Activated T-helper 2 cell treated with anti-CD3 and anti-CD28 coated beads, Interferon-gamma antibody, Interleukin-2, Interleukin-4, amounts not matched to agents 10 μg/mL and 5 μg/mL and 100 μg/mL, durations not matched to agents 14 hours and 24 hours and 36 hours (primary cell): ENCODE measurements around the gene TESK1. TPM values are rescaled to one million over a fixed set of nuclear protein-coding genes. Genes with fewer than 3 reads are reported as not detected.

Experiments
- DNase-seq: peaks from one replicate; pipeline ENCODE4 v3.0.0; 2021; ENCODE audit warnings: low spot score
- H3K27ac Mint-ChIP-seq: one replicate; pipeline ENCODE4 v1.8.0; 2021; ENCODE audit warnings: mixed read lengths
- H3K27me3 Mint-ChIP-seq: one replicate; pipeline ENCODE4 v1.8.0; 2021; ENCODE audit warnings: low read depth, mixed read lengths
- H3K36me3 Mint-ChIP-seq: one replicate; pipeline ENCODE4 v1.8.0; 2021; ENCODE audit warnings: low read depth, mixed read lengths
- H3K4me1 Mint-ChIP-seq: one replicate; pipeline ENCODE4 v1.8.0; 2021; ENCODE audit warnings: low read depth, mixed read lengths
- H3K4me3 Mint-ChIP-seq: one replicate; pipeline ENCODE4 v1.8.0; 2021; ENCODE audit warnings: low read depth, mild to moderate bottlenecking, moderate library complexity, mixed read lengths
- H3K9me3 Mint-ChIP-seq: one replicate; pipeline ENCODE4 v1.8.0; 2021; ENCODE audit warnings: mixed read lengths
- intact Hi-C: fragments of 100-400 bp; cut with micrococcal nuclease; formaldehyde crosslinking; loops from one replicate; pipeline ENCODE4 v1.15.1; 2023
- total RNA-seq: library from RNA; stranded (reverse); gene quantifications from 2 replicates; pipeline ENCODE4 v1.2.3, GENCODE V29; 2022

Gene TESK1
- 44.5 and 48.0 TPM in 2 replicates for total RNA-seq

DNA sequence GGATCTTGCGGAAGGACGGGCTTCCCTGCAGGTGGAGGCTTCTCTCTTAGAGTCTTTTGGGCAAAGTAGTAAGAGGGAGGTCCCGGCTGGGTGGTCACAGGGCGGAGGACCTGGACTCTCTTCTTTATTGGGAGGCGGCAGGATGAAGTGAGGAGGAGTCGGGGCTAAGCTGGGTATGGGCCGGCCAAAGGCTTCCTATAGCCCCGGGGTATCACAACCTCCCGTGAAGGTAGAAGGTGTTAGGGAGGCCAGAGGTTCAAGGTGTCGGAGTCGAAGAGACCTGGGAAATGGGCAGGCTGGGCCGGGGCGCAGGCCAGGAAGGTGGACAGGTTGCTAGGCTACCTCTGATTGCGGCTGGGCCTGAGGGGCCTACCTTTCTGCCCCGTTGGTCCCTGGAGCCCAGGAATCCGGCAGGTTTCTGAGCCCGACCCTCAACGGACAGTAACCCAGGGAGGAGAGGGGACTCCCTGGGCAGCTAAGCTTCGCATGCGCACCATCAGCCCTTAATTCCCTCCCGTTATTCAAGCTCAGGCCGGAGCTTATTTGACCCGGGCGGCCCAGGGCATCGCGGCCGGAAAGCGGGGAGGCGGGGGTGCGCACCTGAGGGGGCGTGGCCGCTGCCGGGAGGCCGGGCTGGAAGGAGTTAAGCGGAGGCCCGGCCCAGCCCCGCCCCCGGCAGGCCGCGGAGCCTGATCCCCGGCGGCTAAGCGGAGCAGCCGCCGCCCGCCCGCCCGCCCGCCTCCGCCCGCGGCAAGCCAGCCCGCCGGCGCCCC, at the start of gene TESK1:
Gene TESK1, plus strand, starts transcription at position 685 of the 773 bp plus-strand sequence. CDS start 358 bp downstream, outside the sequence.
- intact Hi-C loops, result loop anchor here (1.0 to 10.0 kb wide), 9 partner anchors 15 to 490 kb away; partner anchors contain the start of genes CCDC107, CREB3, GBA2 and HINT2
- peaks cover 32% of the 10 kb centered on the region for H3K4me1 Mint-ChIP-seq
- no peaks in the 10 kb centered on the region for H3K27me3 Mint-ChIP-seq

GRCh38 chr9:35555881-35556280, 49.2 kb upstream of the TESK1 start:
- no peak for DNase-seq
- H3K27me3 Mint-ChIP-seq, result no peaks in the 10 kb centered on the region
- intact Hi-C loops, result no loop called here
- H3K4me1 Mint-ChIP-seq, result no peaks in the 10 kb centered on the region
- H3K9me3 Mint-ChIP-seq, result no peaks in the 10 kb centered on the region
- no peaks in the 10 kb centered on the region for H3K36me3 Mint-ChIP-seq
- no peak overlapping the region for H3K27ac Mint-ChIP-seq
- no peak overlapping the region for H3K4me3 Mint-ChIP-seq

More for the DNA sequence above, at the start of gene TESK1:
- H3K4me3 Mint-ChIP-seq, result peak within 1 kb of the TSS; percentile 84
- H3K36me3 Mint-ChIP-seq, result peaks cover 24% of the 10 kb centered on the region
- H3K9me3 Mint-ChIP-seq, result no peaks in the 10 kb centered on the region
- H3K27ac Mint-ChIP-seq, result peak within 1 kb of the TSS; percentile 93
- peak; percentile 81 for DNase-seq

- no peaks in the 10 kb centered on the region for H3K36me3 Mint-ChIP-seq
- H3K4me3 Mint-ChIP-seq, result no peak overlapping the region
- H3K9me3 Mint-ChIP-seq, result no peaks in the 10 kb centered on the region
- no peak for DNase-seq
- no peaks in the 10 kb centered on the region for H3K4me1 Mint-ChIP-seq
- H3K27me3 Mint-ChIP-seq, result no peaks in the 10 kb centered on the region
- no peak overlapping the region for H3K27ac Mint-ChIP-seq
- intact Hi-C loops, result no loop called here
Measured at GRCh38 chr9:35556776-35557175, 48.3 kb upstream of the TESK1 start.

GRCh38 chr9:35557320-35557719, 47.7 kb upstream of the TESK1 start:
- Mint-ChIP-seq H3K27ac (no peak overlapping the region), H3K4me3 (no peak overlapping the region), H3K36me3 (no peaks in the 10 kb centered on the region), H3K4me1 (no peaks in the 10 kb centered on the region), H3K27me3 (no peaks in the 10 kb centered on the region), H3K9me3 (no peaks in the 10 kb centered on the region)
- intact Hi-C loops, result no loop called here
- no peak for DNase-seq

GRCh38 chr9:35558185-35558584, 46.9 kb upstream of the TESK1 start:
- intact Hi-C loops, result no loop called here
- H3K4me3 Mint-ChIP-seq, result no peak overlapping the region

GRCh38 chr9:35559792-35560530, 45.1 kb upstream of the TESK1 start:
- Mint-ChIP-seq H3K4me3 (no peak overlapping the region), H3K4me1 (no peaks in the 10 kb centered on the region), H3K9me3 (no peaks in the 10 kb centered on the region), H3K36me3 (no peaks in the 10 kb centered on the region), H3K27ac (no peak overlapping the region), H3K27me3 (no peaks in the 10 kb centered on the region)
- intact Hi-C loops, result no loop called here
- no peak for DNase-seq

More at GRCh38 chr9:35558185-35558584, 46.9 kb upstream of the TESK1 start:
- Mint-ChIP-seq H3K27me3 (no peaks in the 10 kb centered on the region), H3K27ac (no peak overlapping the region), H3K9me3 (no peaks in the 10 kb centered on the region), H3K4me1 (no peaks in the 10 kb centered on the region), H3K36me3 (no peaks in the 10 kb centered on the region)
- DNase-seq, result no peak

- Mint-ChIP-seq H3K9me3 (no peaks in the 10 kb centered on the region), H3K36me3 (no peaks in the 10 kb centered on the region), H3K27me3 (no peaks in the 10 kb centered on the region), H3K4me3 (no peak overlapping the region), H3K4me1 (no peaks in the 10 kb centered on the region), H3K27ac (no peak overlapping the region)
- intact Hi-C loops, result no loop called here
- DNase-seq, result no peak
Measured at GRCh38 chr9:35560625-35561337, 44.3 kb upstream of the TESK1 start.

- Mint-ChIP-seq H3K27ac (no peak overlapping the region), H3K27me3 (no peaks in the 10 kb centered on the region), H3K36me3 (no peaks in the 10 kb centered on the region), H3K9me3 (no peaks in the 10 kb centered on the region), H3K4me3 (no peak overlapping the region), H3K4me1 (peaks cover 3% of the 10 kb centered on the region)
- intact Hi-C loops, result no loop called here
- no peak for DNase-seq
Measured at GRCh38 chr9:35561468-35562261, 43.4 kb upstream of the TESK1 start.

- H3K9me3 Mint-ChIP-seq, result no peaks in the 10 kb centered on the region
- no peaks in the 10 kb centered on the region for H3K36me3 Mint-ChIP-seq
- no peaks in the 10 kb centered on the region for H3K27me3 Mint-ChIP-seq
- intact Hi-C loops, result no loop called here
- H3K4me3 Mint-ChIP-seq, result no peak overlapping the region
- no peak overlapping the region for H3K27ac Mint-ChIP-seq
- no peak for DNase-seq
- H3K4me1 Mint-ChIP-seq, result peaks cover 6% of the 10 kb centered on the region
Measured at GRCh38 chr9:35562895-35563780, 41.9 kb upstream of the TESK1 start.

GRCh38 chr9:35563791-35564197, 41.3 kb upstream of the TESK1 start:
- no peak for DNase-seq
- Mint-ChIP-seq H3K4me1 (peaks cover 6% of the 10 kb centered on the region), H3K27me3 (no peaks in the 10 kb centered on the region), H3K9me3 (no peaks in the 10 kb centered on the region), H3K27ac (peak overlapping the region; percentile 34), H3K4me3 (no peak overlapping the region), H3K36me3 (no peaks in the 10 kb centered on the region)
- intact Hi-C loops, result no loop called here

DNA sequence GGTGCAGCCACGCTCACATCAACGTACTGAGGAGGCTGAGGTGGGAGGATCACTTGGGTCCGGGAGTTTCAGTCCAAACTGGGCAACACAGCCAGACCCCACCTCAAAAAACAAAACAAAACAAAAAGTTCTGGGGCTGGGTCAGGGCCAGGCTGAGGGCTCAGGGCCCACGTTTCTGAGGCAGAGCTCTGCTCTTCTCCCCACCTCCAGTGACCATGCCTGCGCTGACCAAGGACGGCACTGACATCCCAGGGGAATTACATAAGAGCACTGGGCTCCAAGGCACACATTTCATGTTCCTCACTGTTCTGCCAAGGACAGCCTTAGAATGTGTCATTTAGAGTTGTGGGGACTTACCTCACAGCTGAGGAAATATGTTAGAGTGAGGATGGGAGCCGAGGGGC, 40.4 kb upstream of the TESK1 start:
- intact Hi-C loops, result no loop called here
- Mint-ChIP-seq H3K4me3 (no peak overlapping the region), H3K4me1 (peaks cover 14% of the 10 kb centered on the region), H3K36me3 (no peaks in the 10 kb centered on the region), H3K9me3 (no peaks in the 10 kb centered on the region), H3K27me3 (no peaks in the 10 kb centered on the region), H3K27ac (no peak overlapping the region)
- no peak for DNase-seq
